Measurements from ENCODE around the gene TMEM123.

Gene TMEM123

GRCh38 chr11:102395720-102396393, 56.7 kb downstream of the TMEM123 start:
- H4K91ac ChIP-seq (ENCODE audit: low read depth, low read length, poor library complexity): no peak overlapping the region
- no peak overlapping the region for H3K4ac ChIP-seq (ENCODE audit: low read length)
- H2AK5ac ChIP-seq (ENCODE audit: low read depth, low read length): no peak overlapping the region
- no peaks in the 10 kb centered on the region for H3K27me3 ChIP-seq (ENCODE audit: control insufficient read depth in 3 of 3, insufficient read depth in 3 of 3, low read depth in 1 of 3, low read length in 3 of 3)
- H2BK120ac ChIP-seq (ENCODE audit: low read depth, low read length): no peak overlapping the region
- no peak overlapping the region for H3K18ac ChIP-seq (ENCODE audit: low read length)
- H3K23ac ChIP-seq (ENCODE audit: low read depth, low read length, poor library complexity): no peak overlapping the region
- H3K9me3 ChIP-seq (replicated peaks in 1 of 2; ENCODE audit: control insufficient read depth in 2 of 2, insufficient read depth in 1 of 2, low read depth in 1 of 2, low read length in 2 of 2): peaks cover 0 to 1% of the 10 kb centered on the region in 2 donors
- H2BK12ac ChIP-seq (ENCODE audit: low read length): no peak overlapping the region
- no peak overlapping the region for H3K4me2 ChIP-seq (ENCODE audit: insufficient read depth, low read length, poor library complexity, severe bottlenecking)
- no peak overlapping the region for H3K14ac ChIP-seq (ENCODE audit: low read length)
- no peak overlapping the region for H2AFZ ChIP-seq (ENCODE audit: low read length)
- DNase-seq (ENCODE audit: low spot score): no peak
- no peak overlapping the region for H2BK15ac ChIP-seq (ENCODE audit: low read length)
- H3K79me1 ChIP-seq (ENCODE audit: low read depth, low read length): no peaks in the 10 kb centered on the region
- H2BK5ac ChIP-seq (ENCODE audit: low read length): no peak overlapping the region
- no peak overlapping the region for H3K27ac ChIP-seq (replicated peaks; ENCODE audit: low read length)
- H3K36me3 ChIP-seq (replicated peaks in 1 of 2; ENCODE audit: control insufficient read depth in 2 of 2, insufficient read depth in 2 of 2, low read length in 2 of 2): peaks cover 12 to 83% of the 10 kb centered on the region in 2 donors
- H3K9ac ChIP-seq (ENCODE audit: low read depth, low read length, poor library complexity): no peak overlapping the region
- no peak overlapping the region for H4K8ac ChIP-seq (ENCODE audit: low read depth, low read length)
- H3K4me1 ChIP-seq (ENCODE audit: control insufficient read depth in 2 of 2, insufficient read depth in 1 of 2, low read depth in 1 of 2, low read length in 2 of 2): no peaks in the 10 kb centered on the region
- H3K4me3 ChIP-seq (ENCODE audit: low read length in 2 of 2): no peak overlapping the region
- no CpG with 5 or more reads among the region's 6 CpGs for WGBS, 2 donors (ENCODE audit: extremely low coverage in 2 of 2, insufficient read length in 2 of 2, insufficient replicate concordance in 1 of 2)

- no peak overlapping the region for H3K4ac ChIP-seq (ENCODE audit: low read length)
- no peak overlapping the region for H2AFZ ChIP-seq (ENCODE audit: low read length)
- H3K27me3 ChIP-seq (ENCODE audit: control insufficient read depth in 3 of 3, insufficient read depth in 3 of 3, low read depth in 1 of 3, low read length in 3 of 3): no peaks in the 10 kb centered on the region
- H2BK12ac ChIP-seq (ENCODE audit: low read length): no peak overlapping the region
- H4K91ac ChIP-seq (ENCODE audit: low read depth, low read length, poor library complexity): no peak overlapping the region
- H3K4me3 ChIP-seq (ENCODE audit: low read length in 2 of 2): no peak overlapping the region
- H3K9ac ChIP-seq (ENCODE audit: low read depth, low read length, poor library complexity): no peak overlapping the region
- H2BK15ac ChIP-seq (ENCODE audit: low read length): no peak overlapping the region
- H3K79me1 ChIP-seq (ENCODE audit: low read depth, low read length): no peaks in the 10 kb centered on the region
- H3K27ac ChIP-seq (replicated peaks; ENCODE audit: low read length): no peak overlapping the region
- peaks cover 10 to 74% of the 10 kb centered on the region in 2 donors for H3K36me3 ChIP-seq (replicated peaks in 1 of 2; ENCODE audit: control insufficient read depth in 2 of 2, insufficient read depth in 2 of 2, low read length in 2 of 2)
- H3K23ac ChIP-seq (ENCODE audit: low read depth, low read length, poor library complexity): no peak overlapping the region
- no peak overlapping the region for H3K18ac ChIP-seq (ENCODE audit: low read length)
- H4K8ac ChIP-seq (ENCODE audit: low read depth, low read length): peak overlapping the region; percentile 77
- H2BK5ac ChIP-seq (ENCODE audit: low read length): no peak overlapping the region
- no peak overlapping the region for H2BK120ac ChIP-seq (ENCODE audit: low read depth, low read length)
- no peak overlapping the region for H3K14ac ChIP-seq (ENCODE audit: low read length)
- no peak overlapping the region for H2AK5ac ChIP-seq (ENCODE audit: low read depth, low read length)
- peaks cover 1 to 4% of the 10 kb centered on the region in 2 donors for H3K9me3 ChIP-seq (replicated peaks in 1 of 2; ENCODE audit: control insufficient read depth in 2 of 2, insufficient read depth in 1 of 2, low read depth in 1 of 2, low read length in 2 of 2)
- H3K4me1 ChIP-seq (ENCODE audit: control insufficient read depth in 2 of 2, insufficient read depth in 1 of 2, low read depth in 1 of 2, low read length in 2 of 2): no peaks in the 10 kb centered on the region
- no peak overlapping the region for H3K4me2 ChIP-seq (ENCODE audit: insufficient read depth, low read length, poor library complexity, severe bottlenecking)
- no CpG with 5 or more reads among the region's 2 CpGs for WGBS, 2 donors (ENCODE audit: extremely low coverage in 2 of 2, insufficient read length in 2 of 2, insufficient replicate concordance in 1 of 2)
- no peak for DNase-seq (ENCODE audit: low spot score)
These were observed 59.3 kb downstream of the TMEM123 start for GRCh38 chr11:102393272-102393730.

- Histone ChIP-seq H3K14ac (ENCODE audit: low read length) (peak overlapping the region; percentile 44), H3K4me3 (ENCODE audit: low read length in 2 of 2) (no peak overlapping the region), H3K9me3 (replicated peaks in 1 of 2; ENCODE audit: control insufficient read depth in 2 of 2, insufficient read depth in 1 of 2, low read depth in 1 of 2, low read length in 2 of 2) (peaks cover 1 to 4% of the 10 kb centered on the region in 2 donors), H2BK15ac (ENCODE audit: low read length) (no peak overlapping the region), H2AK5ac (ENCODE audit: low read depth, low read length) (peak overlapping the region; percentile 62), H4K8ac (ENCODE audit: low read depth, low read length) (no peak overlapping the region), H3K79me1 (ENCODE audit: low read depth, low read length) (no peaks in the 10 kb centered on the region), H2BK5ac (ENCODE audit: low read length) (peak overlapping the region; percentile 48), H2BK120ac (ENCODE audit: low read depth, low read length) (no peak overlapping the region), H3K4ac (ENCODE audit: low read length) (no peak overlapping the region), H3K18ac (ENCODE audit: low read length) (no peak overlapping the region), H2BK12ac (ENCODE audit: low read length) (no peak overlapping the region), H4K91ac (ENCODE audit: low read depth, low read length, poor library complexity) (no peak overlapping the region), H3K4me1 (ENCODE audit: control insufficient read depth in 2 of 2, insufficient read depth in 1 of 2, low read depth in 1 of 2, low read length in 2 of 2) (no peaks in the 10 kb centered on the region), H3K27ac (replicated peaks; ENCODE audit: low read length) (no peak overlapping the region), H2AFZ (ENCODE audit: low read length) (no peak overlapping the region), H3K36me3 (replicated peaks in 1 of 2; ENCODE audit: control insufficient read depth in 2 of 2, insufficient read depth in 2 of 2, low read length in 2 of 2) (peaks cover 12 to 74% of the 10 kb centered on the region in 2 donors), H3K9ac (ENCODE audit: low read depth, low read length, poor library complexity) (no peak overlapping the region), H3K23ac (ENCODE audit: low read depth, low read length, poor library complexity) (no peak overlapping the region), H3K27me3 (ENCODE audit: control insufficient read depth in 3 of 3, insufficient read depth in 3 of 3, low read depth in 1 of 3, low read length in 3 of 3) (no peaks in the 10 kb centered on the region), H3K4me2 (ENCODE audit: insufficient read depth, low read length, poor library complexity, severe bottlenecking) (no peak overlapping the region)
- no CpG with 5 or more reads among the region's 4 CpGs for WGBS, 2 donors (ENCODE audit: extremely low coverage in 2 of 2, insufficient read length in 2 of 2, insufficient replicate concordance in 1 of 2)
- no peak for DNase-seq (ENCODE audit: low spot score)
These were observed 60.9 kb downstream of the TMEM123 start for GRCh38 chr11:102391549-102392237.

GRCh38 chr11:102390667-102391465, 61.7 kb downstream of the TMEM123 start:
- Histone ChIP-seq H3K4me3 (ENCODE audit: low read length in 2 of 2) (no peak overlapping the region), H2AFZ (ENCODE audit: low read length) (no peak overlapping the region), H3K18ac (ENCODE audit: low read length) (peak overlapping the region; percentile 52), H4K8ac (ENCODE audit: low read depth, low read length) (no peak overlapping the region), H3K4me1 (ENCODE audit: control insufficient read depth in 2 of 2, insufficient read depth in 1 of 2, low read depth in 1 of 2, low read length in 2 of 2) (no peaks in the 10 kb centered on the region), H3K14ac (ENCODE audit: low read length) (no peak overlapping the region), H3K4ac (ENCODE audit: low read length) (no peak overlapping the region), H3K79me1 (ENCODE audit: low read depth, low read length) (no peaks in the 10 kb centered on the region), H2AK5ac (ENCODE audit: low read depth, low read length) (peak overlapping the region; percentile 13), H3K4me2 (ENCODE audit: insufficient read depth, low read length, poor library complexity, severe bottlenecking) (no peak overlapping the region), H3K9me3 (replicated peaks in 1 of 2; ENCODE audit: control insufficient read depth in 2 of 2, insufficient read depth in 1 of 2, low read depth in 1 of 2, low read length in 2 of 2) (peaks cover 1 to 4% of the 10 kb centered on the region in 2 donors), H2BK15ac (ENCODE audit: low read length) (no peak overlapping the region), H2BK5ac (ENCODE audit: low read length) (peak overlapping the region; percentile 48), H3K27me3 (ENCODE audit: control insufficient read depth in 3 of 3, insufficient read depth in 3 of 3, low read depth in 1 of 3, low read length in 3 of 3) (no peaks in the 10 kb centered on the region), H4K91ac (ENCODE audit: low read depth, low read length, poor library complexity) (no peak overlapping the region), H2BK12ac (ENCODE audit: low read length) (no peak overlapping the region), H3K9ac (ENCODE audit: low read depth, low read length, poor library complexity) (no peak overlapping the region), H3K36me3 (replicated peaks in 1 of 2; ENCODE audit: control insufficient read depth in 2 of 2, insufficient read depth in 2 of 2, low read length in 2 of 2) (peaks cover 12 to 73% of the 10 kb centered on the region in 2 donors), H3K27ac (replicated peaks; ENCODE audit: low read length) (no peak overlapping the region), H2BK120ac (ENCODE audit: low read depth, low read length) (no peak overlapping the region), H3K23ac (ENCODE audit: low read depth, low read length, poor library complexity) (no peak overlapping the region)
- no CpG with 5 or more reads among the region's 12 CpGs for WGBS, 2 donors (ENCODE audit: extremely low coverage in 2 of 2, insufficient read length in 2 of 2, insufficient replicate concordance in 1 of 2)
- DNase-seq (ENCODE audit: low spot score): peak; percentile 44
